ENCODE data around the gene ITM2C.

ITM2C gene

GRCh38 chr2:230895536-230896345 lies 31.0 kb downstream of the ITM2C start:
- DNase-seq, result no peak

- DNase-seq, result no peak
Observed at GRCh38 chr2:230896346-230897115, 31.8 kb downstream of the ITM2C start.

- no peak for DNase-seq
Observed at GRCh38 chr2:230898016-230898712, 33.4 kb downstream of the ITM2C start.

- DNase-seq, result no peak
Observed at GRCh38 chr2:230898713-230899091, 34.0 kb downstream of the ITM2C start.

- DNase-seq, result peak; percentile 46
Observed at GRCh38 chr2:230899287-230899686, 34.5 kb downstream of the ITM2C start.

- no peak for DNase-seq
Observed at GRCh38 chr2:230899786-230900185, 35.0 kb downstream of the ITM2C start.

GRCh38 chr2:230900336-230900995 lies 35.7 kb downstream of the ITM2C start:
- DNase-seq, result no peak

- no peak for DNase-seq
Observed at GRCh38 chr2:230901006-230901405, 36.3 kb downstream of the ITM2C start.

- DNase-seq, result no peak
Observed at GRCh38 chr2:230902180-230902899, 37.6 kb downstream of the ITM2C start.

- DNase-seq, result no peak
Observed at GRCh38 chr2:230903231-230904150, 38.7 kb downstream of the ITM2C start.

GRCh38 chr2:230904856-230905447 lies 40.2 kb downstream of the ITM2C start:
- DNase-seq, result no peak

- no peak for DNase-seq
Observed at GRCh38 chr2:230905448-230906421, 41.0 kb downstream of the ITM2C start.

- DNase-seq, result no peak
Observed at GRCh38 chr2:230906471-230907230, 41.9 kb downstream of the ITM2C start.

- no peak for DNase-seq
Observed at GRCh38 chr2:230907361-230908091, 42.8 kb downstream of the ITM2C start.

GRCh38 chr2:230908092-230908594 lies 43.4 kb downstream of the ITM2C start:
- DNase-seq, result no peak

- DNase-seq, result no peak
Observed at GRCh38 chr2:230908595-230909191, 44.0 kb downstream of the ITM2C start.

- DNase-seq, result no peak
Observed at GRCh38 chr2:230909841-230910545, 45.3 kb downstream of the ITM2C start.

Data from NCI-H2227 treated with DMSO at 0.1 percent for 48 hours (cell line).